Stimulated activated CD8-positive, alpha-beta memory T cell treated with anti-CD3 and anti-CD28 coated beads, Interleukin-12 subunit alpha, Interleukin-12 subunit beta, amount 100 ng/mL, for 4 hours (primary cell): ENCODE results near the gene FOXI2.

ENCODE experiments used
- DNase-seq: peaks from one replicate; pipeline ENCODE4 v3.0.0-alpha.2; 2020; ENCODE audit warnings: low read depth

Gene FOXI2

DNA sequence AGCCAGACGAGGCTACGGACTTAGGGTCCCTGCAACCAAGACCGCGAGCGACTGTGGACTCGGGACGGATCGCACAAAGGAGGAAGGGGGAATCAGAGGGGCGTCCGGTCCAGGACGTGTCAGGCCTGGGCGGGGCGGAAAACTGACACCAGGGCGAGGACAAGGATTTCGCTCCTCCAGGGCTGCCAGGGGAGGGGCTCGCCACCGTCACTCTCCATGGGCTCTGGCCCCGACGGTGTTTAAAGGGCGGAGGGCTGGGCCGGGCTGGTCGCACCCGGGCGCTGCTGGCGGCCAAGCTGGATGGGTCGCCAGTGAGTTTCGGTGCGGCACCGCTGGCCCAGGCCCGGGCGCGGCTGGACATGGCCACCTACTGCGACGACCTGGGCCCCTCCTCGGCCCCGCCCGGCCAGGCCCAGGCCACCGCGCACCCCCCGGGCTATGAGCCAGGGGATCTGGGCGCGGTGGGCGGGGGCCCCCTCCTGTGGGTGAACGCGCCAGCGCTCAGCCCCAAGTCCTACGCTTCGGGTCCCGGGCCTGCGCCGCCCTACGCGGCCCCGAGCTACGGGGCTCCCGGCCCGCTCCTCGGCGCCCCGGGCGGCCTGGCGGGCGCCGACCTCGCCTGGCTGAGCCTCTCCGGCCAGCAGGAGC, at the start of gene FOXI2:
FOXI2 (plus strand) TSS at position 271 of the 648 bp plus-strand sequence; CDS start at position 360, 89 bp downstream.
- DNase-seq: no peak

DNA sequence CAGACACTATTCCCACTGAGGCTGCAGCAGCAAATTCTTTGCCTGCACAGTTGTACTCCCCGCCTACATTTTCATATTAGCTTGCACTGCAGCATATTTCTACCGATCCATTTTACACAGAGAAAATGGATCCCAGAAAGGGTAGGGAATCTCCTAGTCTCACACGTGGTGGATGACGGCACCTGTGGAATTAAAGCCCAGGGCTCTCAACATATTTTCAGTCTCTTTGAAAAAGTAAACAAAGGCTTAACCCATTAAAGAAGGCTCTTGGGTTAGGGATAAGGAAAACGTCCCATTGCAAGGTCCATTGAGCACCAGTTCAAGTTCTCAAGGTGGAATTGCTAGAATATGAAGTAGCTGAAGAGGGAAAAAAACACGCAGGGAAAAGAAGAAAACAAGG, 49.4 kb upstream of the FOXI2 start:
- DNase-seq: no peak

DNA sequence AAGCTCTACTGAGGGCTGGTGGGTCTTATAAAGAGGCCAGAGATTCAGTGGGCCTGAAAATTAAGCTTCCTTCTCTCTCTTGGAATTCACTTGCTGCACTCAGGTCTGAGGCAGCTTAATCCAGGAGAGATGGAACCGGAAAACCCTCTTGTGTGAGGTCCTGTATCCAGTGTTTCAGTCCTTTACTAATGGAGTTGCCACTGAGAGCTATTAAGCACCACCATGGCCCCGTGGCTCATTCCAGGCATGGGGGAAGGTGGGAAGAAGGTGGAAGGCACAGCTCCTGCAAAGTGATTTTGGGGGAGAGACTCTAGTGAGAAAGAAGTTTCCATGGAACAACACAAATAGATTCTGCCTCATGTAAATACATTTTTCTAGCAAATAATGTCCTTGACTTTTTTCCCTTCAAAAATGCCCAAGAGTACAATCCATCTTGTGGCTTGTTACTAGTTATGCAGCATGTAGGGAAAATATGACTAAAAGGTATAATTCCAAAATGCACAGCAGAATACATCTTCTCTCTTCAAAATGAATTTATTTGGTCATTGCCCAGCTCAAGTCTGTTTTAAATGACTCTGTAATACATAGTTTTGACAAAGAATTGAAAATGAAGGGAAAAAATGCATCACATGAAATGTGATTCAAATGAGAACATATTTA, 46.7 kb upstream of the FOXI2 start:
- no peak for DNase-seq

DNA sequence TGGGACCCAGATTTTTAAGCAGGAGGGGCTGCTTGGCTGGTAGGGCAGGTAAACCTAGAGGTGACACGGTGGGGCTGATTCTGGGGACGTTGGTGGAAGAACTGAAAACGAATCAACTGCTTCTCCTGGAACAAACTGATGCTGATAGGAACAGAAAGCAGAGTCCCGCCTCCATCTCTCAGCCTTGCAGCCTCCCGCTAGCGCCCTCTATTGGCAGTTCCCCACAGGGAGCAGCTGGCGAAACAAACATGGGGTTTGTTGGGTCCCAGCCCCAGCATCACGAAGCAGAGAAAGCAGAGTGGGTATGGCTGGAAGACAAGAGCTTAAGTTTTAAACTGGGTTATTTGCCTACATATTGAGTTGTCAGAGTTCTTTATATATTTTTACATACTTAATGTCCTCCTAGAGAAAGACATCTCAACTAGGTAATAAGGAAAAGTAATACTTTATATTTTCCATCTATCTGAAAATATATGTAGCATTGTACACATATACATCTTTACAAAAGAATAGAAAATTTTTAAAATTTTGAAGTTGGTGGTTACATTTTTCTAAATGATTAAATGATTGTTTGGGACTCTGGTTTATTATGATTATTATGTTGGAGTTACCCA, 42.3 kb upstream of the FOXI2 start:
- DNase-seq: no peak

DNA sequence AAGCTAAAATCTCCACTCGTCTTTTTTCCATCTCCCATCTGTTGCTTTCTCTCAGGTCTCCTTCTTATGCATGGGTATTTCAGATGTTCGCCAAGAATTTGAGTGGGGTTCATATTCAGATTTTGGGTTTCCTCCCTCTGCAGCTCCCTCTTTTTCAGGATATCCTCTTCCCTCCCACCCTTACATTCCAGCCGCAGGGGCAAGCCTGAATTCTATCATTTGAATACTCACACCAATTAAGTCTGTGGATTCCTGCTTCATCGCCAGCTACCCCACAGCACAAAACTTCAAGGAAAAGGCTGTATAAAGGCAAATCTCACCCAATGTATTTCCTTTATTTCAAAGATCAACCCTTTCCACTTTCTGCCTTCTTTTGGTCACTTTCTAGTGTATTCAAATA, 41.6 kb upstream of the FOXI2 start:
- DNase-seq: no peak

DNA sequence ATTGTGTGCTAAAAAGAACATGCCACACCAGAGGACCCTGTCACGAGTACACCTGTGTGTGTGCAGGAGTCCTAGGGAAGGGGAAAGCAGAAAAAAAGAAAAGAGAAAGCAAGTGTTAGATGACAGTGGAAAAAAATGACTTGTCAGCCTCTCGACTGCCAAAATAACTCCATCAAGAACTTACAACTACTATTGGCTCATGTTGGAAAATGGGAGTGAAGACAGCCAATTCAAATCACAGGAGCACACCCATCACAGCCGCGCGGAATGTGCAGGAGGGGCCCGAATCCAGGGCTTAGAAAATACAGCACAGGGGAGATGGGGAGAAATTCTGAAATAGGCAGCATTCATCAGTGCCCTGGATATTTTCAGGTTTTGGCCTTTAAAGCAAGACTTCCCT, 38.1 kb upstream of the FOXI2 start:
- no peak for DNase-seq

DNA sequence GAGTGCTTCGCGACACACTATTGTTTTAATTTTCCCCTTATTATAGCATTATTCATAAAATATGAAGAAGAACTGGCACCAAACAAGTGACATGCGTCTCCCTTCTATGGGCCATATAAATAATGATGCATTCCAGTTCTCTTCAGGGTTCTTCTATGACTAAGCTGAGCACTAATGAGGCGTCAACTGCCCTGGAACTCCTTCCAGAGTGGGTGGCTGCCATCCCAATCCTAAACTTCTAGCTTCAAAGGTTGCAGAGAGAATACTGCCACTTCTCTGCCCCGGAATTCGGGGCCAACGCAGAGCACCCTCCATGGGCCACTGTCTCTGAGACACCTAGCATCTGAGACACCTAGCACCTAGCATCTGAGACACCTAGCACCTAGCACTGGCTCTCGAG, 37.7 kb upstream of the FOXI2 start:
- no peak for DNase-seq

DNA sequence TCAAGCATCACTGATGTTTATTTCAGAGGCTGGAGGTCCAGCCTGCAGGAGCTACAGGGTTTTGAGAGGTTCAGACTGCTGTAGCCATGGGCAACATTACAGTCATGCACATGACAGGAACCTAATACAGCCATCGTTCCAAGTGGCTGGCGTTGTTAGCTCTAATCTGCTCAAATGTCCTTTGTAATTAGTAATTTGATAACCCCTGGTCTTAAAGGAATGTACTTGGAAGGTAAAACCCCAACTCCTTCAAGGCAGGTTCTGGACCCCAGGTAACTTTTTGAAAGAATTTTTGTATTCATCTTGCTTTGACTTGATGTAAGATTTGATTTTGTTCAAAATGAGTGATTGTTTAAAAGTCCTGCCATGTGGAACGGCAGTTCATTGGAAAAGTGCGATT, 34.7 kb upstream of the FOXI2 start:
- DNase-seq: no peak

DNA sequence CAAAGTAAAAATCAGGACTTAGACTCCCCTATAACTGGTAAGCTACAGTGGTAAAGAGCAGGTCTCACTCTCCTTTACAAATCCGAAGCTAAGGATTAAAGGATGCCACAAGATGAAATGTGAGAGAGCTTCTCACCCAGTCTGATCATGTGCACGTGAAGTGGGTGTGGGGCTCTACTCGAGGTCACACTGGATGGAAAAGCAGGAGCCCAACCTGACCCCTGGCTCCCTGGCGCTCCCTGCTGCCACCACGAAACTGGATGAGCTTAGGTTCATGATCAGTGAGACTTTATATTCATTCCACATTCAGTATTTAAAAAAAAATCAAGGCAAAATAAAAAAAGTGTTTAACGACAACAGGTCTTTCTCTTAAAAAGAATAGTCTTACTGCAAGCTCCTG, 21.7 kb upstream of the FOXI2 start:
- DNase-seq: no peak

DNA sequence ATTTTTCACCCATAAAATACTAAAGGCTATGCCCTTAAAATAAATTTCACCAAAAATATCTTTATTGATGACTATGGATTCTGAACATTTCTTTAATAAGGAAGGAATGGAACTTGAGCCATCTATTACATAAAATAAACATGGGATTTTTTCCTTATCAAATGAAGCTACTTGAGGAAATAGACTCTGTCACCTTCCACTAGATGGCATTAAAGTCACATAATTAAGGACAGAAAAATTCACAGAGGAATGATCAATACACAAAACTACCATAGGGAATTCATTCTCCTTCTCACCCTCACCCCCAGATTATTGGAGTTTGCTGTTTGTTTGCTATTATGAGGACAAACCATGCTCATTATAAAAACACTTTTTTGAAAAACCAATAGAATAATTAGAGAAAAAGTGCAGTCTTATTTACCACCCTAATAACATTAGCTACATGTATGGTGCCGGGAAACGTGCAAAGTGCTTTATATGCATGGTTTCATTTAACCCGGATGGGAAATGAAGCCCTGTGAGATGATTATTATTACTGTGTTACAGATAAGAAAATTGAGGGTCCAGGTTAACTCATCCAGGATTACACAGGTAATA, 21.1 kb upstream of the FOXI2 start:
- DNase-seq: no peak

DNA sequence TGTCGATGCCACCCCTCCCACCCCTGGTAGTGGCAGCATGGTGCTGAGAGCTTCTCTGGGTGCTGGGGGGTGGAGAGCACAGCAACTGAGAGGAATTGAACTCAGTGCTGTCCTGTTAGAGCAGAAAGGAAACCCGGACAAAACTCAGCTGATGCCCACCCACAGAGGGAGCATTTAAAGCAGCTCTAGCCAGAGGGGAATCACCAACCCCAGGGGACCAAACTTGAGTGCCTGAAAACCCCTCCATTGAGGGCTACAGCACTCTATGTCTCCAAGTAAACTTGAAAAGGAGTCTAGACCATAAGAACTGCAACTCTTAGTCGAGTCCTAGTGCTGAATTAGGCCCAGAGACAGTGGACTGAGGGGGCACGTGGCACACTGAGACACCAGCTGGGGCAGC, 16.8 kb upstream of the FOXI2 start:
- no peak for DNase-seq

DNA sequence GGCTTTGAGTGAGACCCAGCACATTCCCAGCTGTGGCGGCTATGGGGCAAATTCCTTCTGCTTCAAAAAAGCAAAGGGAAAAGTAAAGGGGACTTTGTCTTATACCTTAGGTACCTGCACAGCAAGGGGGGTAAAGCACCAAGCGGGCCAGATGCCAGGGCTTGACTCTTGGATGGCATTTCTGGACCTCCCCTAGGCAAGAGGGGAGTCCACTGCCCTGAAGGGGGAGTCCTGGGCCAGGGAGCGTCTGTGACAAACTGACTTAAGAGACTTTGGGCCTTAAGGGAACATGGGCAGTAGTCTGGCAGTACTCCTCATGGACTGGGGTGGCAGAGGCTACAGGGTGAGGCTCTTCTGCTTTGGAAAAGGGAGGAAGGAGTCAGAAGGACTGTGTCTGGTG, 16.1 kb upstream of the FOXI2 start:
- DNase-seq: no peak

DNA sequence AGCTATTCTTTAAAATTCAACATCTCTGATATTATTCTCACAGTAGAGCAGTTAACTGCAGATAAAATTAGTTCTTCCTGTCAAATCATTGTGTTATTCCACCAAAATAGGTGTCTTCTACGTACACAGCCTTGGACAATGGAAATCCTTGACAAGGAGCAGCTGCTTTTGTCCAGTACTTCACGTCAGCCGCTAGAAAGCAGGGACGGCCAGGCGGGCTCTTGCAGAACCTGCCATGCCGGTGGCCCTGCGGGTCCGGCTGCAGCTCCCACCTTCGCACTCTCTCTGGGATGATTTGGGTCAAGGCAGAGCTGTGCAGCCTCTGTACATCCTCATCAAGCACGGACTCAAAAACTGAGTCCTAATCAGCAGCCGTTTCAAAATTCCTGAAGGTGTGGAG, 2.2 kb upstream of the FOXI2 start:
- no peak for DNase-seq

DNA sequence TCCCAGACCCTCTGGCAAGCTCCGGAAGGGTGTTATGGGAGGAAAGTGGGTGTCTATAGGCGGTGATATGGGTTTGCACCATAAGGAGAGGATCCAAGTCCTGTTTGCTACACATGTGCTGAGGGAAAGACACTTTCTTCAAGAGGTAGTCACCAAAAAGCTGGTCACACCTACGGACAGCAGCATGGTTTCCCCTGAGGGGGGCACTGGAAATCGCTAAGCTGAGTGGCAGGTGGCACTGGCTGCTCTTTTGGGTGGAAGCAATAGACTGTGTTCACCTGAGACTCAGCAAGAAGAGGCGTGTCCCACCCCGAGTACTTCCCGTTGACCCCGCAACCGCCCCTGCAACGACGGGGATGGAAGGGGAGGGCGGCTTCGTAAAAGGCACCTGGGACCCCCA, 1.8 kb upstream of the FOXI2 start:
- DNase-seq: no peak

DNA sequence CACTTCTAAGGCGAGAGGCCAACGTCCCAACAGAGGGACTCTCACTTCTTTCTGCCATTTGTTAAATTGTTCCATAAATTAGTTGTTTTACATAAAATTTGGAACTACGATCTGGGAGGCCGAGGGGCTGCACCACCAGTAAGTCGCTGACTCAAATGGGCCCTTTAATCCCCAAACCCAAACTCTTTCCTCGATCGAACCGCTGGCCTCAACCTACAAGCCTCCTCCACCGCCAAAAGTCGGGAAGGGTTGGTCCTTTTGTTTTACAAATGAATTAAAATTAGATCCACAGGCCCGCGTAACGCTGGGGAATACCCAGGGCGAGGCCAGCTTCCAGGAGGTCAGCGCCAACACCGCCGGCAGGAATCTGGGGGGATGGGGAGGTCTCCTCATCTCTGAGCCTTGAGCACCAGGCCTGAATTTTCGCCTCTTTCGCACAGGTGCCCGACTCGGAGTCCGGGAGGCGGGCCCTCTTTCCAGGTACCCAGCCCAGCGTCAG, 1.2 kb upstream of the FOXI2 start:
- no peak for DNase-seq

DNA sequence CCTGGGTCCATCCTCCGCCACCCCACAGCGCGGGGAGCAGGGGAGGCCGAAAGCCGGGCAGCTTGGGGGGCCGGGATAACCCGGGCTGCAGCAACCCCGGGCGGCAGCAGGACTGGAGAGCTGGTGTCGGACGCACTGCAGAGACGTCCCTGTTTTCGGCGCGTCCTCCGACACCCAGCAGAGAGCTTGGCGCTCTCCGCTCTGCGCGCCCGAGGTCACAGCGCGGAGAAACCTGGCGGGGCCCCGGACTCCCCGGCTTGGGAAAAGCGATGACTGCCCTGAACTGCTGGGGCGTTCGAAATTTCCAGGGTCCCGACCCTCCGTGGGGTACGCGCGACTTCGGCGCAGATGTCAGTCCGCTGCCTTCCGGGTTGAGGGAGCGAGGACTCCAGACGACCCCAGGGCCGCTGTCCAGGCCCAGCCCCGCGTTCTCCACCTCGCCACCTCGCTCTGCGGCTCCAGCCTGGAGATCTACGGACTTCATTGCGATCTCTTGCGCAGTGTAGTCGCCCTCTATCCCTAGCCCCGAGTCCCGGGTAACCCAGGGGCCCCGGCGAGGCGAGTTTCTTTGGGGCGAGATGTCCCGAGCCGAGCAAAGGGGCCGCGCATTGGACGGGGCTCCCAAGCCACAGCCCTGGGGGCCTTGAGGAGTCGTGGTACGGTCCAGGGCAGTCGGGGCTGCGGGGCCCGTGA, 617 bp upstream of the FOXI2 start:
- DNase-seq: no peak

DNA sequence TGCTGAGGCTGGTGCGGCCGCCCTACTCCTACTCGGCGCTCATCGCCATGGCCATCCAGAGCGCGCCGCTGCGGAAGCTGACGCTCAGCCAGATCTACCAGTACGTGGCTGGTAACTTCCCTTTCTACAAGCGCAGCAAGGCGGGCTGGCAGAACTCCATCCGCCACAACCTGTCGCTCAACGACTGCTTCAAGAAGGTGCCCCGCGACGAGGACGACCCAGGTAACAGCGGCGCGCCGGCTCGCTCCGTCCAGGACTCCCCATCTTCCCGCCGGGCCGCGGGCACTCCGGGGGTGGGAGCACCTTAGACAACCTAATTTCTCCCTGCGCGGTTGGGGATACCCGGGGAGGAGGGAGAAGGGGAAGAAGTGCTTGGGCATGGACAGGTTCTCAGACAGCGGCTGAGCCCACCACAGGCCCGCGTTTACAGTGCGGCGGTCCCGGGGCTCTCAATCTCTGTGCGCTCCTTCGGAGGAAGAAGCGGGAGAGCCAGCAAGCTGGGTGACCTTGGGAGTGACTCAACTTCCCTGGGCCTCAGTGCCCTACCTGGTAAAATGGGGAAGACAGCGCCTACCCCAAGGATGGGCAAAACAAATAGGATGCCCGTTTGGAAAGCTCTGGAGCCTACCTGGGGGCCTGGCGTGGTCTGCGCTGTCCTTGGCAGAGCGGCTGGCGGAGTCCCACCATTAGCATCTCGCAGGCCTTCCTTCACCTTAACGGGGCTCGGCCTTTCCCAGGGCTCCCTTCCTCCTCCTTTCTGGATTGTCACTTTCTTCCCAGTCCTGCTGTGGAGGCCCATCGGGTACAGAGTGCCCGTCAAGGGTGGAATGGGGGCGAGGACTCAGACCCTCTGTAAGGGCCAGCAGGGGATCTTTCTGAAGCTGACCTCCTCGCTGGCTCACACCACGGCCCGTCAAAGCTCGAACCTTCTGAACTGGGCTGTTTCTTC, 852 bp downstream of the FOXI2 start:
- no peak for DNase-seq

DNA sequence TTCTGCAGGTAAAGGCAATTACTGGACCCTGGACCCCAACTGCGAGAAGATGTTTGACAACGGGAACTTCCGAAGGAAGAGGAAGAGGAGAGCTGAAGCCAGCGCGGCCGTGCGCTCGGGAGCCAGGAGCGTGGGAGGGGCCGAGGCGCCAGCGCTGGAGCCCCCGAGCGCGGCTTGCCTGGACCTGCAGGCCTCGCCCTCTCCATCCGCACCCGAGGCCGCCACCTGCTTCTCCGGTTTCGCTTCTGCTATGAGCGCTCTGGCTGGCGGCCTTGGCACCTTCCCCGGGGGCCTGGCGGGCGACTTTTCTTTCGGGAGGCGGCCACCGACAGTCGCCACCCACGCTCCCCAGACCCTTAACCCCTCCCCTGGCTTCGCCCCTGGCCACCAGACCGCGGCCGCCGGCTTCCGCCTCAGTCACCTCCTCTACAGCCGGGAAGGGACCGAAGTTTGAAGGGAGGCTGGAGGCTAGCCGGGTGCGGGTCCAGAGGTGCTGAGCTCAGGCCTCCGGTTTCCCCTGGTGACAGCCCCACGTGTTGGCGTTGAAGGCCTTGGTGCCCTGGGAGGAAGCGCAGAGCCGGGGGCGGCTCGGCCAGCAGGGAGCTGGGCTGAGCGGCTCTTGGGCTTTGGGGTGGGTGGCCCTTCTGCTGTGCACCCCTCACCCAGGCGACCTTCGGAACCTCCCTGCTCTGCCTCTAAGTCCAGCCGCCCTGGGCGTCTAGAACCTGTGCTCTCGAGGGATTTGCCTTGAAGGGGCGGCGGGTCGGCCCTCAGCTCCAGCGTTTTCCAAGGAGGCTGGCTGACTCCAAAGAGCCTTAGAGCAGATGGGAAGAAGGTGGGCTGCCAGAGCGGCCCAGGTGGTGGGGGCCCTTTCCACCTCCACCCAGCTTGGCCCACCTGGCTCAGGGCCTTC, 1.8 kb downstream of the FOXI2 start:
- no peak for DNase-seq

DNA sequence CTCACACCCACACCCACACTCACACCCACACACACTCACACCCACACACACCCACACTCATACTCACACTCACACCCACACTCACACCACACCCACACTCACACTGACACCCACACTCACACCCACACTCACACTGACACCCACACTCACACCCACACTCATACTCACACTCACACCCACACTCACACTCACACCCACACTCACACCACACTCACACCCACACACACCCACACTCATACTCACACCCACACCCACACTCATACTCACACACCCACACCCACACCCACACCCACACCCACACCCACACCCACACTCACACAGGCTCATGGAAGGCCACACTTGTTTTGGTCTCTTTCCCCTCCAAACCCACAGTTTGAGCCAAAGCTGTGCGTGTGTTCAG, 2.9 kb downstream of the FOXI2 start:
- no peak for DNase-seq

DNA sequence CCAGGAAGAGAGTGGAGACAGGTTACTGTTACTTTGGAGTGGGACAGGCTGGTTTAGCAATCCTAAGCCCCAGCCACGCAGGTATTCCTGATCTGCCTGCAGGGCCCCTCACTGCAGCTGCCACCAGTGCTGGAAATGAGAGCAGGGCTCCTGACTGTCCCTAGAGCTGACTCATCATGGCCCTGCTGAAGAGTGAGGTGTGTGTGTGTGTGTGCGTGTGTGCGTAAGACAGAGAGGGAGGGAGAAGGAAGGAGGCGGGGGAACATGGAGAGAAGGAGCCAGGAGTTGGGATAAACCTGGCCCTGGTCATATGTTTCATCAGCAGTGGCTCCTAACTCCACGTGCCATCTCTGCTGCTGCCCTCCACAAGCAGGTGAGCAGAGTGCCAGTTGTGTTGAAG, 3.6 kb downstream of the FOXI2 start:
- no peak for DNase-seq
